GM21717 (cell line): ENCODE measurements around the gene EFCAB6.

ENCODE experiments used
- ATAC-seq: cut with Tn5 transposase; IDR thresholded peaks from one replicate; pipeline ENCODE4 v1.9.1; 2021; ENCODE audit warnings: mild to moderate bottlenecking, moderate library complexity; ENCODE audit not compliant: unreplicated experiment

The EFCAB6 gene

DNA sequence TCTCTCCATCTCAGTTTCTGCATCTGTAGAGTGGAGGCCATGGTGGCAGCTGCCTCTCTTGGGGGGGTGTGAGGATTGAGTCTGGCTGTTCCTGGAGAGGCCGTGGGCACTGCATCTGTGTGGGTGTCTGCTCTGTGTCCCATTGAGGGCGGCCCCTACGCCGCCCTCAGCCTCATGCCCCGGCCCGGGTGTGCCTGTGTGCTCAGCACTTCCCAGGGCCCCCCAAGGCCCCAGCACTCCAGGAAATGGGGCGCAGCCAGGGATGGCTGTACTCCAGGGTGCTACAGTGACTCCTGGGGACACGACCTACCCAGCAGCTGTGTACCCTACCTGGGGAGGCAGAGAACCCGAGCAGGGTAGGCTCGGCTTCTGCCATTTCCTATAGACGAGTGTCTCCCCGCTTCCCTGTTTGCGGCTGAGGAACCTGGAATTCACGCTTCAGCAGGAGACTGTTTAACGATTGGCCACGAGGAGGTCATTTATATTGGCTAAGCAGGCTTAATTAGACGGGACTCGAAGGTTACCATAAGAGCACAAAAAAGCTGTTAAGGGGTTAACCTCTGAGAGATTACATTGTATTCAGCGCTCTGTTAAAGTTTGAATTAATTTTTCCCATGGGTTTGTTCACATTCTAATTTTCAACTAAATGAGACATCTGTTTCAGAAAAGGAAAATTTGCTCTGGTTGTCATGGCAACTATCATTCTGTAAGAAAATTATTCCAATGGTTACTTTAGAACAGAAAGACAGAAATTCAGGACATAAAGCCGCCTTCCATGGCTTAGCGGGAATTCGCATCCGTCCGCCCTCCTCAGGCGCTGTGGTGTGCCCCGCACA is 323.9 kb downstream of the EFCAB6 start:
- no peak for ATAC-seq

DNA sequence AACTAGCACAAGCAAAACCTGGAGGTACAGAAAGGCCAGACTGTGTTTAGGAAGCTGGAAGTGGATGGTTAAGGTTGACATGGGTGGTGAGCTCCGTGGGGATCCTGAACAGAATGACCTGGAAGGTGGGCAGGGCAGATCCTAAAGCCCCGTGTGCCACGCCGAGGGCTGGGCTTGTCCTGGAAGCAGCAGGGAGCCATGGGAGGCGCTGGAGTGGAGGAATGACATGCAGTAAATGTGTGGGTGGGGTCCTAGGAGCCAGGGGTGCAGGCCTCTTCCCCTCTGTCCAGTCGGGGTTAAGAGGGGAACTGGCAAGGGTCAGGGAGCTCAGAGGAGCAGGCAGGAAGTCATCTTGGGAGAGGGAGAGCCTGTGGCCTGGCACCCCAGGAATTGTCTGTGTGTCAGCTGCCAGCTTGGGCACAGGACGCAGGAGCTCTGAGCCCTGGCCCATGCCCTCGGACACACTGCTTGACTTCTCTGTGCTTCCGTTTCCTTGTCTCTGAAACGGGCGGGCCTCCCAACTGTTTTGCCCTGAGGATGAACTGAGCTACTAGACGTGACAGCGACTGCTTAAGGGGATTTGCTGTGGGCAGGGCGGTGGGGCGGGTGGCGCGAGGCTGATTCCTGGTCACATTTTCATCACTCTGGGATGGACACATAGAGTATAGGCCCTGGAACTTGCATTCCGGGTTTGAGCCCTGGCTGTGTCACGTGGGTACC is 324.6 kb downstream of the EFCAB6 start:
- no peak for ATAC-seq

DNA sequence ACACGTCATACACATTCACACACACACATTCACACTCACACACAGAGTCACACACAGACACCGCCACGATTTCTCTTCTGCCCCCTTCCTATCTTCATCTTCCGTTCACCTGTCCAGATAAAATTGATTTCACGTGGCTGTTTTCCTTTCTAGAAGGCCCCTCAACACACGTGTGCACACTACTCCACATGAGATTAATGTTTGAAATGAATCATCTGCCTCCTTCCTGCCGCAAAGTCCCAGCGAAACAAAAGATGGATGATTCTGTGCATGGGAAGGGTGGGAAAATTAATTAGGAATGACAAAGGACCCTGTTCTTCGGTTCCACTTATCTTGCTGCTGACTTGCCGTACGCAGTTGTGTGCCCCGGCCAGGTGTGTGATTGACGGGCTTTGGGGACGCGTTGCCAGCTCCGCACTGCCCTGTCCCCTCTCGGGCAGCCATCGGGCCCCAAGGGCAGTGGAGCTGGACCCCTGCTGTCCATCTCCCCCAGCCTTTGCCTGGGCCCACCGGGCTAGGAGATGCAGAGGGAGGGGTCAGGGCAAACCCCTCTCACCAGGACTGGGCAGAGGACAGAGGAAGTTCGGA is 326.5 kb downstream of the EFCAB6 start:
- no peak for ATAC-seq

DNA sequence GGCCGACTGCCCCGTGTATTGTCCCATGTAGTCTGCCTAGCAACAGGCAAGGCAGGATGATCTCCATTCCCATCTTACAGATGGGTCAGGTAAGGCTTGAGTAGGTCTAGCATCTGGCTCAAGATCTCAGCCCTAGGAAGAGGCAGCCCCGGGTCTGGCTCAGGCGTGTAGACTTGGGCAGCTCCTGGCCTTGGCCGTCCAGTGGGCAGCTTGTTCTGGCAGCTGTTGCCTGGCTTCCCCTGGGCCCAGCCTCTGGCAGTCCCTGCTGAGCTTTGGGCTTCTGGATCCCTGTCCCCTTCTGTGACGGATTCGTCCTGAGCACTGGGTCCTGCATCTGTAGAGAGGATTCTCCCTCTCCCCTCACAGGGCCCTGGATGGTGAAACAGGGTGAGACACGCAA is 327.9 kb downstream of the EFCAB6 start:
- no peak for ATAC-seq

DNA sequence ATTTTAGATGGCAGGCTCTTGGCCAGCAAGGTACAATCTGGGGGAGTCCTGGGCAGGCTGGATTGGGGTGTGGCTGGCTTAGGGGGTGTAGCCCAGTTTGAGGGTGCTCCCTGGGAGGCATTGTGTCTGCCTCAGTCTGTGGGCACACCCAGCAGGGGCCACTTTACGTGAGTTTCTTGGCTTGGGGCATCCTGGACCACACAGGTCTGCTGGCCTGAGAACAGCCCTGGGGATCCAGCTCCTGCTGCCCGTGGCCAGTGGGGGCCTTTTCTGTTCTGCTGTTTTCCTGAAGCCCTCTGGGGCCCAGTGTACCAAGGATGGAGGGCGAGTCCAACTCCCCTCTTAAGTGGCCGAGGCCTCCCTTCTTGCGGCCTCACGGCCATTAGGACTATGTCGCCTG is 328.4 kb downstream of the EFCAB6 start:
- no peak for ATAC-seq

DNA sequence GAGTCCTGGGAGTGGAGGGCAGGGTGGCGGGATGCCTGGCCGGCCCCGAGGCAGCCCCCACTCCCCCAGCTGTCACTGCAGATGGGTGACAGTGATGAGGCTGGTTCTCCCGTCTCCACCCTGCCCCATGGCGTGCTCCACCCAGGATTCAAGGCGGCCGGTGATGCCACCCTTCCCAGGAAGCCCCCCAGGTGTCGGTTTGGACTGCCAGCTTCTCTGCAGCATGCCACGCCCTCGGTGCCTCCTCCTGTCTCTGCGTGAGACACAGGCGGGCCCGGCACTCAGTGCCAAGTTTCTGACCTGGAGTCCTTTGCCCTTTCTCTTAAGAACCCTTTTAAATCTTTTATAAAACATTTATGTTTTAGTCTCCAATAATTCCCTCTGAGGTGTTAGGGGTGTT is 328.8 kb downstream of the EFCAB6 start:
- no peak for ATAC-seq

DNA sequence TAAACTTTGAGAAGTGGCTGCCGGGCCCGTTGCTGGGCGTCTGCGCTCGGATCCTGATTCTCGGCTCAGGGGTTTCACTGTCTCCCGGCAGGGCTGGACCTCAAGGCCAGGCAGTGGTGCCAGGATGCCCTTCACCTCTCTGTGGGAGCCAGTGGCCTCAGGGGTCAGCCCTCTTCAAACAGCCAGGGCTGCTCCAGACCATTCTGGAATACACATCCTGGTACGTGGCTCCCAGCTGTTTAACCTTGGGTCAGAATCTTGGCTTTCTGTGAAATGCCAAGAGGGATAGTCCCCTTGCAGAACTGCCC is 329.8 kb downstream of the EFCAB6 start:
- no peak for ATAC-seq

DNA sequence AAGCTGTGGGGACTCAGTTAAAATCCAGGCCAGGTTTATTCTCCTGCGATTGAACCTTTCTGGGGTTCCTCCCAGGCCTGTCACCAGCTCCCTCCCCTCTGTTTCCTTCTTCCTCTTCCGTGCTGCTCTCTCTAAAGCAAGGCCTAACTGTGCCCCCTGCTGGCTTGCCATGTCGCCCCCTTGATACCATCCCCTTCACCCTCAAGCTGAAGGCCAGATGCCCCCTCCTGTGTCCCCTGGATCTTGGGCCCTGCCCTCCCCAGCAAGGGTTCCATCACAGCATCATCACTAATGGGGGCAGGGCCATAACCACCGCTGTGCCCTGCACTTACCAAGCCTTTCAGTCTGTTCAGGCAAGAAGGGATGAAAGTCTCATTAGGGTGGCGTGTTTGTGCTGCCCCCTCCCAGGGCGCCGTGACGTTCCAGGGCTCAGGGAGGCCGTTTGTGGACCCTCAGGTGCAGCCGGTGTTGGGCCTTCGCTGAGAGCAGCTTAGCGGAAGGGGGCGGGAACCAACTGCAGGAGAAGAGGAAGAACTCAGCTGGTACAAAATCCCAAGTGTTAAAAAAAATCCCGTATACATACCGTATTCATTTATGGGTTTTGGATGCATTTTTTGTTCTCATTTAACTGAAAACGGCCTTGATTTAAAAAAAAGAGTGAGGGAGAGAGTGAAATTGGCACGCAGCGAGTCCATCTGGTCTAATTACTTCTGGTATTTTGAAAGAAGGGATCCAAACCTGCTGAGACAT is 330.4 kb downstream of the EFCAB6 start:
- ATAC-seq: no peak

DNA sequence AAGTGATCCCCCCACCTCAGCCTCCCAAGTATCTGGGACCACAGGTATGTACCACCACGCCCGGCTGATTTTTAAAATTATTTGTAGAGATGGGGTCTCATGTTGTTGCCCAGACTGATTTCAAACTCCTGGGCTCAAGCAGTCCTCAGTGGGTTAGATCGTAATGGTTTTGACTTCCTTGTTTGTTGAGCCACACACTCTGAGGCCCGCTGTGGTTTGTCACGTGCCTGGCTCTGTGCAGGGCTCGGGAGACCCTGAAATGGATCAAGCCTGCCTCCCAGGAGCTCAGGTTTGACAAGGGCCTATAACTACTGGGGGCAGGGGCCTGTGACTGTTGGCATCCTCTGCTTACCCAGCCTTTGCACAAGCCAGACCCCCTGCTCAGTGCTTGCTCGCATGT is 332.1 kb downstream of the EFCAB6 start:
- ATAC-seq: no peak

DNA sequence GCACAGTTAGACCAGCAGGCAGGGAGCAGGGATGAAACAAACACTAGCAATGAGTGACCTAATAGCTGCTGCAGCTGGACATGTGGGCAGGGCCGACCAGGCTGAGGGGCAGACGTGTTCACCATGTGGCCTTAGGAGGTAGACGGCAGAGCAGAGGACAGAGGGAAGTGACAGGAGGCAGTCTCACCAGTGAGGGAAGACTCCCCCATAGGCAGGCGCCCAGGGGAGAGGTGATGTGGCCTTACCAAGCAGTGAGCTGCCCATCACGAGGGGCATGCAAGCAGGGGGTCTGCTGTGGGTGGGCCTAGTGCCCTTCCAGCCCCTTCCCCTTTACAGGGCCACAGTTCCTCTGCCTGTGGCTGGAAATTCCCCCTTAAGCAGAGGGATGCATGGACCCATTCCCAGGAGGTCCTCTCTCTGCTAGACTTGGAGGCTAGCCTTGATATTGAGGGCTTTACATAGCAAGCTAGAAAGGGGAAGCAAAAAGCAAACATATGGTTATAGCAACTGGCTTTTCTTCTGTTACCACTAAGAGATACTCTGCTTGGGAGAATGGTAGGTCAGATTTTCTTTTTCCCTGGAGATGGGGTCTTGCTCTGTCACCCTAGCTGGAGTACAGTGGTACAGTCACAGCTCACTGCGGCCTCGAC is 332.7 kb downstream of the EFCAB6 start:
- no peak for ATAC-seq
